Fibroblast of pulmonary artery (primary cell): ENCODE results near the gene TBCK.

Experiments
- DNase-seq: peaks from one replicate; pipeline ENCODE4 v3.0.0-alpha.2; 2010; ENCODE audit warnings: low read depth
- H3K4me3 ChIP-seq: replicated peaks from 2 replicates; pipeline ENCODE4 v1.5.1; 2011; ENCODE audit warnings: low read depth, mild to moderate bottlenecking, control low read depth, low read length, moderate library complexity
- CTCF ChIP-seq: IDR thresholded peaks from 2 replicates; pipeline ENCODE4 v1.5.1; 2011; ENCODE audit warnings: mild to moderate bottlenecking, control low read depth, low read length, inconsistent platforms; ENCODE audit errors: missing control alignments

The TBCK gene

GRCh38 chr4:106011387-106011786 lies 304.6 kb downstream of the TBCK start:
- no peak for DNase-seq
- no peak for TF ChIP-seq CTCF

GRCh38 chr4:106010761-106011160 lies 305.2 kb downstream of the TBCK start:
- no peak for DNase-seq
- no peak overlapping the region for H3K4me3 ChIP-seq
- TF ChIP-seq CTCF = no peak

More at GRCh38 chr4:106011387-106011786, 304.6 kb downstream of the TBCK start:
- H3K4me3 ChIP-seq = no peak overlapping the region

- no peak for DNase-seq
- H3K4me3 ChIP-seq = no peak overlapping the region
- TF ChIP-seq CTCF = no peak
These were observed 313.0 kb downstream of the TBCK start for GRCh38 chr4:106002994-106003393.

GRCh38 chr4:105998171-105999063 lies 317.6 kb downstream of the TBCK start:
- no peak for DNase-seq
- H3K4me3 ChIP-seq = no peak overlapping the region
- TF ChIP-seq CTCF = no peak

GRCh38 chr4:105996845-105997244 lies 319.2 kb downstream of the TBCK start:
- no peak for DNase-seq
- no peak for TF ChIP-seq CTCF
- H3K4me3 ChIP-seq = no peak overlapping the region

- no peak for TF ChIP-seq CTCF
- H3K4me3 ChIP-seq = no peak overlapping the region
- no peak for DNase-seq
These were observed 321.0 kb downstream of the TBCK start for GRCh38 chr4:105994841-105995501.
